ENCODE results near the gene ZRANB3.

The ZRANB3 gene

GRCh38 chr2:135257383-135258090, 273.5 kb downstream of the ZRANB3 start:
- in situ Hi-C loops (cut with HindIII; ENCODE audit: low sequenced_read_pairs): no loop called here

DNA sequence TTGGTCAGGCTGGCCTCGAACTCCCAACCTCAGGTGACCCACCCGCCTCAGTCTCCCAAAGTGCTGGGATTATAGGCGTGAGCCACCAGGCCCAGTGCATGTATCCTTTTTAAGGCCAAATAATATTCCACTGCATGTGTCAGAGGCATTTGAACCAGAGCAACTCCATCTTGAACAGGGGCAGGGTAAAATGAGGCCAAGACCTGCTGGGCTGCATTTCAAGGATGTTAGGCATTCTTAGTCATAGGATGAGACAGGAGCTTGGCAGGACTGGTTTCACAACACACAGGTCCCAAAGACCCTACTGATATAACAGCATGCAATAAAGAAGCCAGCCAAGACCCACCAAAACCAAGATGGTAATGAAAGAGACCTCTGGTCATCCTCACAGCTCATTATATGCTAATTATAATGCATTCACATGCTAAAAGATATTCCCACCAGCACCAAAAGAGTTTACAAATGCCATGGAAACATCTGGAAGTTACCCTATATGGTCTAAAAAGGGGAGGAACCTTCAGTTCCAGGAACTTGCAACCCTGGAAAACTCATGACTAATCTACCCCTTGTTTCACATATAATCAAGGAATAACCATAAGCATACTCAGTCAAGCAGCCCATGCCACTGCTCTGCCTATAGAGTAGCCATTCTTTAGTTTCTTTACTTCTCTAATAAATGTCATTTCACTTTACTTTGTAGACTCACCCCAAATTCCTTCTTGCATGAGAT, 274.3 kb downstream of the ZRANB3 start:
- in situ Hi-C loops (cut with HindIII; ENCODE audit: low sequenced_read_pairs): no loop called here

DNA sequence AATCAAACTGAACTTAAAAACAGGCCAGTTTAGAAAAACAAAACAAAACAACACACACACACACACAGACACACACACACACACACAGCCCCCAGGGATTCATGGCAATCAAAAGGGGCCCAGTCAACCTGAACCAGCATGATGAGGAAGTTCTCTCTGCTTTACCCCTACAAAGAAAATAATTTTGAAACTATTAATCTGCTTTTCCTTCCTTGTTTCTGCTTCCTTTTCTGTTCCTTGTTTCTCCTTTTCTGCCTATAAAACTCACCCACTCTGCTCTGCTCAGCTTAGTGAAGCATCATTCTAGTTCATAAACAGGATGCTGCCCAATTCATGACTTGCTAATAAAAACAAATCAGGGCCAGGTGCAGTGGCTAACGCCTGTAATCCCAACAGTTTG, 275.8 kb downstream of the ZRANB3 start:
- in situ Hi-C loops (cut with HindIII; ENCODE audit: low sequenced_read_pairs): no loop called here

DNA sequence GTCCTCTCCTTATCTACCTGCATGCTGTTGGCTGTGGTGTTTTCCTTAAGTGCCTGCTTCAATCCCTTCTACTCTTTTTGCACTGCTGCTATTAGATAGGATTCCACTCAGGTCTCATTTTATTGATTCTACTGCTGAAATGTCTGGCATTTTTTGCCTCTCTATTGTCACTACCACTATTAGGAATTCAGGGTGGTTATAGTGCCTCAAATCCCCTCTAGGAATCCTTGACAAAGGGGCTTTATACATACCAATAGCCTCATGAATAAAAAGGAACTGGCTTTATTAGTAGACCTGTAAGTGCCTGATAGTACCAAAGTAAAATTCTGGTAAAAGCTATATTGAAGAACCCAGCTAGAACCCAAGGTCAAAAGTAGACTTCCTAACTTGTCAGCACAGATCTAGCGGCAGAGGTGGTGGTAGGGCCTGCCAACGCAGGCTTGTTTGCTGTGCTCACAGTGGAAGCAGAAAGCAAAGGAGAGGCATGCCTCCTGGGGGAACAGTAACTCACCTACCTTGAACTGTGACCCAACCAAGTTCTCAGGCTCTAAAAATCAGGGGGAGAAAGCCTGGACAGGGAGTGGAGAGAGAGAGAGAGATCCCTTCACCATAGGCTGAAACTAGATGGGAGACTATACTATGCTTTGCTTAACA, 278.1 kb downstream of the ZRANB3 start:
- in situ Hi-C loops (cut with HindIII; ENCODE audit: low sequenced_read_pairs): no loop called here

DNA sequence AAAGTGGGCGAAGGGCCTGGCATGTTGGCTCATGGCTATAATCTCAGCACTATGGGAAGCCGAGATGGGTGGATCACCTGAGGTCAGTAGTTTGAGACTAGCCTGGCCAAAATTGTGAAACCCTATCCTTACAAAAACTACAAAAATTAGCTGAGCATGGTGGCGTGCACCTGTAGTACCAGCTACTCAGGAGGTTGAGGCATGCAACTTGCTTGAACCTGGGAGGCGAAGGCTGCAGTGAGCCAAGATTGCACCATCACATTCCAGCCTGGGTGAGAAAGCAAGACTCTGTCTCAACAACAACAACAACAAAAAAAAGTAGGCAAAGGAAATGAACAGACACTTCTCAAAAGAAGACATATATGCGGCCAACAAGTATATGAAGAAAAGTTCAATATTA, 282.4 kb downstream of the ZRANB3 start:
- in situ Hi-C loops (cut with HindIII; ENCODE audit: low sequenced_read_pairs): no loop called here

DNA sequence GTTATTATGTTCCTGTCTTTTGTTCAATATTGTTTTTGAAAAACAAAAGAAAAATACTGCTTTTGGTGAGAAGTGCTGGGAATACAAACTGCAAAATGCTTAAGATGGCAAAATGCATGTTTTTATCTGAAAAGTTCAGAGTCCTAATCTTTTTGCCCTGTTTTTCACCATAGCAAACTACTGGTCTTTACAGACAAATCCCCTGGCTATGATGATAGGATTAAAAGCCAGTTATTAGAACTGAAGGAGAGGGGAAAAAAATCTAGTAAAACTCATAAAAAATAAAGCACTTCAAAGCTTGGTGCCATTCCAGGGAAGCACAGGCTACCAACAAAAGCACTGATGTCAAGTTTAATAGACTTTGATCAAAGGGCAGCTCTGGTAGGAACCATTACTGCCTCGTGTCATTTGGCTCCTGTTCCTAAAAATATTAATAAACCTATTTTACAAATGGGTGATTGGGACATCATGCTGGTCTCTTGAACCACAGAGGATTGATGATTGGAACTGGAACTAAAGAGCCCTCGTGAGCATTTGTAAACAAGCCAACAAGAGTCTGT, 284.2 kb downstream of the ZRANB3 start:
- in situ Hi-C loops (cut with HindIII; ENCODE audit: low sequenced_read_pairs): no loop called here

GRCh38 chr2:135245071-135245470, 285.9 kb downstream of the ZRANB3 start:
- in situ Hi-C loops (cut with HindIII; ENCODE audit: low sequenced_read_pairs): no loop called here

DNA sequence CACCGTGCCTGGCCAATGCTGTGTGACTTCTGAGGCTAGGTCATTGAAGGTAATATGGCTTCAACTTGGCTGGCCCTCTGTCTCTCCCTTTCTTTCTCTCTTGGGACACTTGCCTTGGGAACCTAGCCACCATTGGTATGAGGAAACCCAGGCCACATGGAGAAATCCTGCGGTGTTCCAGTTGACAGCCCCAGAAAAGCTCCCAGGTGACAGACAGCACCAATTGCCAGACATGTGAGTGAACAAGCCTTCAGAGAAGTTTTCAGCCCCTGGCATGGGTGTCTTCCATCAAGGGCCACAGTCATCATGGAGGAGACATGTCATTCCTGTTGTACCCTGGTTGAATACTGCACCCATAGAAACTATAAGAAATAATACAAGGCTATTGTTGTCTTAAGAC, 292.4 kb downstream of the ZRANB3 start:
- in situ Hi-C loops (cut with HindIII; ENCODE audit: low sequenced_read_pairs): no loop called here

- in situ Hi-C loops (cut with HindIII; ENCODE audit: low sequenced_read_pairs): no loop called here
Observed at GRCh38 chr2:135230150-135230549, 300.9 kb downstream of the ZRANB3 start.

DNA sequence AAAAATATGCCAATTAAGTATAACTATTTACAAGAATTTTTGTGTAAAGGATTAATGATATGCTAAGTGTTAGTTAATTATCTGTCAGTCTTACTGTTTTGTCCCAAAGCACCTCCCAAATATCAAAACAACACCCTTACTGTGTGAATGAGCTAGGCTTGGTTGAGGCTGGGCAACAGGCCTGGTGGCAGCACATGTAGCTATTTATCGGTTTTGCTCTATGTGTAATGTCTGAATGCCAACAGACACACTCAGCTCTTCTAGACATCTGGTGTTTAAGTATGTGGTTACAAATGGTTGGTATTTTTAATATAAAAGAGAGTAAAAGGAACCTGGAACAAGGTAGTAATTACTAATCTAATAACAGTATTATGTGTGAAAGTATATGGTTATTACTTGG, 303.6 kb downstream of the ZRANB3 start:
- in situ Hi-C loops (cut with HindIII; ENCODE audit: low sequenced_read_pairs): loop anchor here (10.0 kb wide), 2 partner anchors 103 to 347 kb away; no protein-coding TSS in a partner anchor

- in situ Hi-C loops (cut with HindIII; ENCODE audit: low sequenced_read_pairs): loop anchor here (10.0 kb wide), 2 partner anchors 102 to 348 kb away; no protein-coding TSS in a partner anchor
Observed at GRCh38 chr2:135226961-135227360, 304.1 kb downstream of the ZRANB3 start.

DNA sequence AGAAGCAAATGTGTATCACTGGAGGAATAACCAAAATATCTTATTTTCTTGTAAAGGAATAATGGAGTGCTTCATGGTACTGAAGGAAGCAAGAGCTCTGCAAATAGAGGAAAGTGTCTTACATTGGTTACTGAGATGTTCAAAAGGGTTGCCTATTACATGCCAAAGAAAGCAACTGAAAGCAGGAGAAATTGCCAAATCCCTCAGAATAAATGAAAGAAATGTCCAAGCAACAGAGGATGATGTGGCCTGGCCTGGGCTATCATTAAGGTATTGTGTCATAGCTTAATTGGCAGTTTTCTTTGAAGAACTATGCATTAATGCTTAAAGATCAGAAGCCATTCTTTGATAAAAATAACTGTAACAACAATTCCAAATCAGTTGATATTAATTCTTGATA, 305.2 kb downstream of the ZRANB3 start:
- in situ Hi-C loops (cut with HindIII; ENCODE audit: low sequenced_read_pairs): loop anchor here (10.0 kb wide), 2 partner anchors 101 to 349 kb away; no protein-coding TSS in a partner anchor

GRCh38 chr2:135219226-135219625, 311.8 kb downstream of the ZRANB3 start:
- in situ Hi-C loops (cut with HindIII; ENCODE audit: low sequenced_read_pairs): no loop called here

DNA sequence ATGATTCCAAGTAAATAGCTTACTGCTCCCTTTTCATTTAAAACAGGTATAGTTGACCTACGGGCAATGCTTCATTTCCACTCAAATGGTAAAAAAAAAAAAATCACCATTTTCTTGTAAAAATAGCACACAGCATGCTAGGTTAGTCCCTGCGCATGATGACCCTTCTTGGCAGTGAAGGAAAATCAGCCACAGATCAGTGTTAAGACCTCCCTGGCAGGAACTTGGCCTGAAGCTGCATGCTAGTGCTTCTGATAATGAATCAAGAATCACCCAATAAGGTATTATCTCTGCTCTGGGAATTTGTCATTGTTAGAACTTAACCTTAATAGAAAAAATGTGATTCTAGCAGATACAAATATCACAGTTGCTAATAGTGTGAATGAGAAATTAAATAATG, 312.6 kb downstream of the ZRANB3 start:
- in situ Hi-C loops (cut with HindIII; ENCODE audit: low sequenced_read_pairs): no loop called here

GRCh38 chr2:135212757-135213156, 318.3 kb downstream of the ZRANB3 start:
- in situ Hi-C loops (cut with HindIII; ENCODE audit: low sequenced_read_pairs): no loop called here

DNA sequence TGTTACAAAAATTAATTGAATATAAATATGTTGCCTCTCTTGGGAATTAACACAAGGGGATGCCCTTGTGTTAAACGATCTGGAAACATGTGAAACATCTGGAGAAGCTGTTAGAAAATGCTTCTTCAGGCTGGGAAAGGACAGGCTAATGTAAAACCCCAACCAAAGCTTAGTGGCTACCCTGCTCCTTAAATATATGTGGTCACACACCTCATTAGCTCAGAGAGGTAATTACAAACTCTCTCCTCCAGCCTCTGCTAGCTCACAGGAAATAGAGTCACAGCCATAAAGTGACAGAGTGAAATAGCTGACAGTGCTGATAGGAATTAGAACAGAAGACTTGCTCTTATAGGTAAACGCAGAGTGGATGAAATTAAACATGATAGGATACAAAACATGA, 323.0 kb downstream of the ZRANB3 start:
- in situ Hi-C loops (cut with HindIII; ENCODE audit: low sequenced_read_pairs): no loop called here

DNA sequence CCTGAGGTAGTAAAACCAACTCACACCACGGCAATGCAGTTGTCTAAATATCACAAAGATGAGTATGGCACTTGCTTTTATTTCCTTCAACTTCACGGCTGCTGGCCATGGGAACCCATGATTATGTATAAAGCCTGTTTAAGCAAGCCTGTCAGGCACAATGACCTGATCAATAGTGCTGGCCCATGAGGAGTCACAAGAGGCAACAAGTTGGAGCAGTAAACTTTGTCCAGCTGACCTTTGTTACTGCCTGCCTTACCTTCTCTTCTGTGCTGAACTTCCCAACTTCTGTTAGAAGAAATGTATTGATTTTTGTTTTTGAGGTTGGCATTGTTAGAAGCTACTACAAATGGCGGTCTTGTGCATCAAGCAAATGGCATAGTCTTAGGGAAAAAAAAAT, 327.1 kb downstream of the ZRANB3 start:
- in situ Hi-C loops (cut with HindIII; ENCODE audit: low sequenced_read_pairs): no loop called here

DNA sequence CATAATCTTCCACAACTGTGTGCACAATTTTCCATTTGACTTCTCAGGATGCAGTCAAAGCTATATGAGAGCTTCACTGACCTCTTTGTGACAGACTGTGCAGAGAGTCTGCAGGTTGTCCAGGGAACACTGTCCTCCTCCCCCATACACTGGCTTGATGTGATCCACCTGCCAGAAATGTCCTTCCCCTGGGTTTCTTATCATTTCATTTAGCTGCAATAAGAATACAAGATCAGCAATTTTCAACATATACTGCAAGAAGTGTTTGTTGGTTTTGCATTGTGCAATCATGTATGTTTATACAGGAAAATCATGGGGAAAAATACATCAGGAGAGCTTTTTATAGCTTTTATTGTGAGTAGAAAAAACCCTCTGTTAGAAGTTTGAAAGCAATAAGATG, 328.3 kb downstream of the ZRANB3 start:
- in situ Hi-C loops (cut with HindIII; ENCODE audit: low sequenced_read_pairs): no loop called here

GRCh38 chr2:135198481-135198880, 332.5 kb downstream of the ZRANB3 start:
- in situ Hi-C loops (cut with HindIII; ENCODE audit: low sequenced_read_pairs): no loop called here

DNA sequence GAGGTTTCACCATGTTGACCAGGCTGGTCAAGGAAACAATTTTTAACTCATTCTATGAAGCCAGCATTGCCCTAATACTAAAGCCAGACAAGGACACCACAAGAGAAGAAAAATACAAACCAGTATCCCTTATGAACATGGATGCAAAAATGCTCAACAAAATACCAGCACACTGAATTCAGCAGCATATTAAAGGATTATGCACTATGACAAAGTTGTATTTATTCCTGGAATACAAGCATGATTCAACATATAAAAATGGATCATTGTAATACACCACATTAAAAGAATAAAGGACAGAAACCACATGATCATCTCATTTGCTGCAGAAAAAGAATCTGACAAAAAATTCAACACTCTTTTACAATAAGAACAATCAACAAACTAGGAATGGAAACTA, 340.2 kb downstream of the ZRANB3 start:
- in situ Hi-C loops (cut with HindIII; ENCODE audit: low sequenced_read_pairs): no loop called here

- in situ Hi-C loops (cut with HindIII; ENCODE audit: low sequenced_read_pairs): no loop called here
Observed at GRCh38 chr2:135189148-135189547, 341.9 kb downstream of the ZRANB3 start.

- in situ Hi-C loops (cut with HindIII; ENCODE audit: low sequenced_read_pairs): no loop called here
Observed at GRCh38 chr2:135187270-135187669, 343.7 kb downstream of the ZRANB3 start.
